DOHH2 (cell line): ENCODE data around the gene CAMTA1.

Source experiments
- EZH2phosphoT487 ChIP-seq: fragments of 200-600 bp; sonication (generic); IDR thresholded peaks from 2 replicates; pipeline ENCODE4 v1.6.1; 2017; ENCODE audit warnings: borderline replicate concordance, mild to moderate bottlenecking, antibody characterized with exemption, low read length, moderate library complexity, mixed read lengths
- TF ChIP-seq, protein P1 (sequence below): fragments of 200-600 bp; sonication (generic); IDR thresholded peaks from one replicate; pipeline ENCODE4 v1.5.1; 2014; ENCODE audit warnings: antibody characterized with exemption, mild to moderate bottlenecking, low read depth, low read length; ENCODE audit not compliant: poor library complexity, severe bottlenecking

DNA sequence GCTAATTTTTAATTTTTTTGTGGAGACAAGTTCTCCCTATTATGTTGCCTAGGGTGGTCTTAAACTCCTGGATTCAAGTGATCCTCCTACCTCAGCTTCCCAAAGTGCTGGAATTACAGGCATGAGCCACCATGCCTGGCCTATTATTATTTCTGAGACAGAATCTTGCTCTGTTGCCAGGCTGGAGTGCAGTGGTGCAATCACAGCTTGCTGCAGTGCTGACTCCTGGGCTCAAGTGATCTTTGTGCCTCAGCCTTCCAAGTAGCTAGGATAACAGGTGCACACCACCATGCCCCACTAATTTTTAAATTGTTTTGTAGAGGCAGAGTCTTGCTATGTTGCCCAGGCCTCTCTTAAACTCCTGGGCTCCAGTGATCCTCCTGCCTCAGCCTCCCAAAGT is 196.3 kb downstream of the CAMTA1 start:
- TF ChIP-seq, protein P1, sequence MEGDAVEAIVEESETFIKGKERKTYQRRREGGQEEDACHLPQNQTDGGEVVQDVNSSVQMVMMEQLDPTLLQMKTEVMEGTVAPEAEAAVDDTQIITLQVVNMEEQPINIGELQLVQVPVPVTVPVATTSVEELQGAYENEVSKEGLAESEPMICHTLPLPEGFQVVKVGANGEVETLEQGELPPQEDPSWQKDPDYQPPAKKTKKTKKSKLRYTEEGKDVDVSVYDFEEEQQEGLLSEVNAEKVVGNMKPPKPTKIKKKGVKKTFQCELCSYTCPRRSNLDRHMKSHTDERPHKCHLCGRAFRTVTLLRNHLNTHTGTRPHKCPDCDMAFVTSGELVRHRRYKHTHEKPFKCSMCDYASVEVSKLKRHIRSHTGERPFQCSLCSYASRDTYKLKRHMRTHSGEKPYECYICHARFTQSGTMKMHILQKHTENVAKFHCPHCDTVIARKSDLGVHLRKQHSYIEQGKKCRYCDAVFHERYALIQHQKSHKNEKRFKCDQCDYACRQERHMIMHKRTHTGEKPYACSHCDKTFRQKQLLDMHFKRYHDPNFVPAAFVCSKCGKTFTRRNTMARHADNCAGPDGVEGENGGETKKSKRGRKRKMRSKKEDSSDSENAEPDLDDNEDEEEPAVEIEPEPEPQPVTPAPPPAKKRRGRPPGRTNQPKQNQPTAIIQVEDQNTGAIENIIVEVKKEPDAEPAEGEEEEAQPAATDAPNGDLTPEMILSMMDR, result no peak
- TF ChIP-seq EZH2phosphoT487, result no peak
